Superior temporal gyrus (tissue), 1 donor: ENCODE results near the gene LRIG3.

Experiments used
- DNase-seq: peaks from one replicate; pipeline ENCODE4 v3.0.0-alpha.2; 2016; ENCODE audit errors: extremely low spot score

The LRIG3 gene

GRCh38 chr12:58901664-58902063 lies 18.6 kb downstream of the LRIG3 start:
- no peak for DNase-seq

- DNase-seq = no peak
Measured at GRCh38 chr12:58897969-58898368, 22.3 kb downstream of the LRIG3 start.

GRCh38 chr12:58896278-58896677 lies 24.0 kb downstream of the LRIG3 start:
- no peak for DNase-seq

GRCh38 chr12:58895053-58895452 lies 25.3 kb downstream of the LRIG3 start:
- no peak for DNase-seq

- peak; percentile 85 for DNase-seq
Measured at GRCh38 chr12:58894040-58894439, 26.3 kb downstream of the LRIG3 start.

GRCh38 chr12:58893495-58893894 lies 26.8 kb downstream of the LRIG3 start:
- DNase-seq = no peak

GRCh38 chr12:58889557-58889956 lies 30.7 kb downstream of the LRIG3 start:
- DNase-seq = peak; percentile 88

GRCh38 chr12:58888131-58888783 lies 32.0 kb downstream of the LRIG3 start:
- DNase-seq = peak; percentile 85

- DNase-seq = no peak
Measured at GRCh38 chr12:58887068-58887467, 33.2 kb downstream of the LRIG3 start.

- no peak for DNase-seq
Measured at GRCh38 chr12:58886474-58886873, 33.8 kb downstream of the LRIG3 start.

GRCh38 chr12:58884916-58885315 lies 35.4 kb downstream of the LRIG3 start:
- DNase-seq = no peak

GRCh38 chr12:58883576-58884334 lies 36.5 kb downstream of the LRIG3 start:
- DNase-seq = no peak

GRCh38 chr12:58882826-58883225 lies 37.5 kb downstream of the LRIG3 start:
- no peak for DNase-seq

GRCh38 chr12:58881816-58882215 lies 38.5 kb downstream of the LRIG3 start:
- DNase-seq = no peak

GRCh38 chr12:58880639-58881038 lies 39.7 kb downstream of the LRIG3 start:
- no peak for DNase-seq

GRCh38 chr12:58877243-58877743 lies 43.0 kb downstream of the LRIG3 start:
- DNase-seq = no peak

- DNase-seq = no peak
Measured at GRCh38 chr12:58873496-58873895, 46.8 kb downstream of the LRIG3 start.

GRCh38 chr12:58871556-58871955 lies 48.7 kb downstream of the LRIG3 start:
- no peak for DNase-seq

- DNase-seq = no peak
Measured at GRCh38 chr12:58870595-58870994, 49.7 kb downstream of the LRIG3 start.

- no peak for DNase-seq
Measured at GRCh38 chr12:58860788-58861240, 59.5 kb downstream of the LRIG3 start.

- DNase-seq = peak; percentile 3
Measured at GRCh38 chr12:58860056-58860787, 60.1 kb downstream of the LRIG3 start.

- DNase-seq = no peak
Measured at GRCh38 chr12:58858030-58858429, 62.3 kb downstream of the LRIG3 start.
